GM19099 (cell line): Measurements from ENCODE around the gene MAPRE2.

Source experiments
- POLR2A ChIP-seq: IDR thresholded peaks from 3 replicates; pipeline ENCODE4 v1.6.1; 2011; ENCODE audit warnings: low read depth; ENCODE audit not compliant: insufficient read length; ENCODE audit errors: extremely low read depth

The MAPRE2 gene

DNA sequence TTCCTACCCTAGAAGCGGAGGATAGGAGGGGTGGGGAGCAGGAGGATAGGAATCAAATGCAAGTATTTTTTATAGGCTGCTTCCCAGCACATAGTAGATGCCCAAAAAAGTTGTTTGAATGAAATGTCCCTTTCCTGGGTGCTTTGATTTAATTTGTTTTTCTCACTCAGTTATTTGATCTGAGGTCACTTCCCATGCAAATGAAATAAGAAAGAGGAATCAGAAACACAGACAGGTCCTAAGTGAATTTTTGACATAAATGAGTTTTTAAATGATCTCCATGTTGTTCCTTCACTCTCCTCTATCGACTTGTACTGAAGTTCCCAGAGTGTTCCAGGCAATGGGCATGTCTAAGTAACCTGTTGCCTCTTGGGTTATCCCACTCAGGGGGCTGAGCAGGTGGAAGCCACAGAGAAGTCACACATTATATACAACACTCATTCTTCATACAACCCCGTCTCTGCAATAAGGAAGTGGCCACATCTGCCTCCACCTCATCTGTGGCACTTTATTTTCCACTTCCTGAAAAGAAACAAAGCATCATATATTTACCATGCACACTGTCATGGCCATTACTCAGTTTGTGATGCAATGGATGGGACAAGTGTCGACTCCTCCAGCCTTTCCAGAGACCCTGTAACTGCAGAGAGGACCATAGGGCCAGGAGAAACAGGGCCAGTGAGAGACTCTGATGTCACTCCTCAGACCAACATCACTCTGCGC, 117.7 kb downstream of the MAPRE2 start:
- TF ChIP-seq POLR2A = no peak

GRCh38 chr18:35159782-35160181, 118.6 kb downstream of the MAPRE2 start:
- no peak for TF ChIP-seq POLR2A

- no peak for TF ChIP-seq POLR2A
Observed at GRCh38 chr18:35161485-35161884, 120.3 kb downstream of the MAPRE2 start.

DNA sequence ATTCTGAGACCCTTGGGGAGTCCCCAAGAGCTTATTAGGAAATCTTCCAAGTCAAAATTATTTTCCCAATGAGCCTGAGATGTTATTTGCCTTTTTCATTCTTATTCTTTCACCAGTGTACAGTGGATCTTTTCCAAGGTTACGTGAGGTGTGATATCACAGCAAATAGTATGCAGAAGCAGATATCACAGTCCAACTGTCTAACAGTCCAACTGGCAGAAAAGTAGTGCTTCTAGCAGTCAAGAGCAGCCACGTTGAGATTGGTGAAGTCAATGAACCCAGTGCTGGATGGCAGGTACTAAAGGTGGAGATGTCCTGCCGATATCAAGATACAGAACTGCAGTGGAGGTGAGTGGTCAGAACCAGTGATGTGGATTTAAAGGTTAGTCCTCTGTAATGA, 120.7 kb downstream of the MAPRE2 start:
- no peak for TF ChIP-seq POLR2A

DNA sequence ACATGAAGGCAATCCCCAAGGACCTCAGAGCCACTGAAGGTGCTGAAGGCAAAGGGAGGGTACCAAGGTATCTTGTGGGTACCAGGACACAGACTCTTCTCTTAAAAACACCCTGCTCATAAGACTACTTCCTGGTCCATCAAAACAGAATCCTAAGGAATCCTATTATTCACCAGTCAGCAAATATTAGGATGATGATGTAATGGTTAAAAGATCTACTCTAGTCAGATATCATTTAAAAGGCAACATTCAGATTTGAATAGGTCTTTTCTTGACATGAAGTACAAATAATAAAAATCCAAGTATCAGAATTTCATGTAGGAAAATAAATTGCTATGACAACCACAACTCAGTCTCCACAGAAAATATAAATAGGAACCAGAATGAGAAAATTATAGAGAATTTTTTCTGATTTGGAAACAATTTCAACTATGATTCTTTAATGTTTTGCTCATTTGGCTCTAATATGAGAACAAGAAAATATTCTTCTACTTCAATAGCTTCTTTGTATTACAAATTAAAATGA, 121.9 kb downstream of the MAPRE2 start:
- TF ChIP-seq POLR2A = no peak

DNA sequence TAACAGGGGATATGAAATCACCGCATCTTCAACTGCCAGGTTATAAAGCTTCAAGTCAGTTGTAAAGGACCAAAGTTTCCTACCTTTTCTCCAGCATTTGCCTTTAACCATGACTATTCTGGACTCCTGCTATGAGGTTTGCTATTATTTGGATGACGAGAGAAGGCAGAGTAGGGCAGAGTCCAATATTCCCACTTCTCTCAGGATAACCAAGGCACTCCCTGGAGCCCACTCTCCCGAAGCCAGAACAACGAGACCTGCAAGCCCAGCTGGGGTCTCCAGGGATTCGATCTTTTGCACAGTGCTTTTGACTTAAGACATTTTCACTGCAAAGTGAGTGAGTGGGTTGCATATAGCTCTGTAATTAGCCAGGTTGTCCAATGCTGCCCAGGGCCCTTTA, 122.5 kb downstream of the MAPRE2 start:
- no peak for TF ChIP-seq POLR2A

DNA sequence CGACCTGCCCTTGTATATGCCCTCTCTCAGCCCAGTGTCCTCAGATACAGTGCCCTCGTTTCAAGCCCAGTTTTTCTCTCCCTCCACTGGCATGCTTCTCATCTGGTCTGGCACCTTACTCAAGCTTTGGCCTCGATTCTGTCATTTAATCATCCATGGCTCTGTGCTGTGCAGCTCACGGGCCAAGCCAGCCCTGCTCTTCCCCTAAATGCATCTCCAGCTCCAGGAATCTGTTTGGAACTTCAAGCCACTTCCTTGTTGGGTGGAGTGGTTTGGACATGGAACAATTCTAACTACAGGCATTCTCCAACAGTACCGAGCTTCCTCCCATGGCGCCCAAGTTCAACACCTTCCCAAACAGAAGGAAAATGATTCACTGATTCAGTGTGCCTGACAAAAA, 122.9 kb downstream of the MAPRE2 start:
- TF ChIP-seq POLR2A = no peak

DNA sequence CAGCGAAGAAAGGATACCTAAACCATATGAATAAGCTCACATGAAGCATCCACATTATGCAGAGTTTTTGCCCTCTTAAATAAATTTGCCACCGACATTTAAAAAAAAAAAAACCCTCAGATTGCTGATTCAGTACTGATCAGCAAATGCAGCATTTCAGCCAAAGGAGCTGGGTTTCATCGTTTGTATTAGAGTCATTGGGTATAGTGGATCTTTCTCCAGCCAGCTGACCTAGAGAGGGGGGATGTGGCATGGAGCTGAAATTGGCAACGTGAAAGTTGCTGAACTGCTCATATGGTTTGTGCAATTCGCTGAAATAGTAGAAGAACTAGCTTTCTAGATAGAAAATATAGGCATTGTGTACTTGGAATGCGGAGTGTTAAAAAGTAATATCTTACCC, 126.1 kb downstream of the MAPRE2 start:
- no peak for TF ChIP-seq POLR2A

DNA sequence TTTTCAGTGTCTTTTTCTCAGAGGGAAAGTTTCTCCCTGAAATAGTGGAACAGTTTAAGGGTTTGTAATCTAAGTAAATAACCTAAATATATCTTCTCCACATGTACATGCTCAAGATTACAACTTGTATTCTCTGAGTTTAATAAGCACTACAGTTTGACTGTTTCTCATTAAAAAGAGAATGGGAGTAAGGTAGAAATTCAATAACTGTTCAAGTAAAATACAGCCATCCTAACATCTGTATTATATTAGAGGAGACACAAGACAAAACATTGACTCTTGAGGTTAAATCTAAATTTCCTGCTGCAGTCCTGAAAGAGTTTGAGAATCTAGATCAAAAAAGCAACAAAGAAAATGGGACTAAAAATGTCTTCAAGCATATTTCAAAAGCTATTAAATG, 126.6 kb downstream of the MAPRE2 start:
- TF ChIP-seq POLR2A = no peak

DNA sequence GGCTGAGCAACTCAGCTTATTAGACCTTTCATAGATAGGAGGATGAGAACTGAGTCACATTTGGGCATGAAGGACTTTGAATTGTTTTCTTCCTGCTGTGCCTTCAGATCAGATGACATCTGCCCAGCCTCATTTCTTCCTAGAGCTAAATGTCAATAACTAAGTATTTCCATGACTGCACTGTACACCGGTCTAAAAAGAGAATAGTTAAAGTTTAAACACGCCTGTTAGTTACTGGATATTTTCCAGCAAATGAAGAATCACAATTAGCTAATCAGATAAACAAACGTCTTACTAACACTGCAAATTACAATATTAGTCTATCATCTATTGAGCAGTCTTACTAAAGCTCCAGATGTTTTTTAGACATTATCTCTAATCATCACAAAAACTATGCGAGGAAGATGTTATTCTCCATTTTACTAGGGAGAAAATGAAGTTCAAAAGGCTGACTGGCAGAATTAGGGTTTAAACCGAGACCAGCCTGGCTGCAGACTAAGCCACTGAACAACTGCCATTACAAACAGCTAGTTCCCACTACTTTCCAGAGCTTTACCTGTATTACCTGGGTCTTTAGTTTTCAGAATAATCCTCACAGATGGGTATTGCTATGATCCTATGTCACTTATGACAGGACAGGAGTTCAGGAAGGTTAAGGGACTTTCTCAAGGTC, 130.2 kb downstream of the MAPRE2 start:
- TF ChIP-seq POLR2A = no peak

DNA sequence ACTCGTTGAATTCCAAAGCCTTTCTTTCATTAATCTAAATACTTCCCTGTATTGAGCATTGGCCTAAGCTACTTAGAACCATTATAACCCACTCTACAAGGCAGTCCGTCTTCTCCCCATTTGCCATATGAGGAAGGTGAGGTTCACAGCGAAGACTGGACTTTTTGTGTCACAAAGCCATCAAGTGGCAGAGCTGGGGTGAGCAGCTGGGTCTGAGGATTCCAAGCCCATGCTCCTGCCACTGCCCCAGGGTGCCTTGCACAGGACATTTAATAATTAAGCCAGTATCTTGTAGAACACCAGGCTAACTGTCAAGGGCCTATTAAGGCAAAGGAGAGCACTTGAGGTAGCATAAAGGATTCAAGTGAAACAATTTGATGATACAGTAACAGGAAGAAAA, 130.8 kb downstream of the MAPRE2 start:
- TF ChIP-seq POLR2A = no peak

- no peak for TF ChIP-seq POLR2A
Observed at GRCh38 chr18:35172451-35173035, 131.3 kb downstream of the MAPRE2 start.

DNA sequence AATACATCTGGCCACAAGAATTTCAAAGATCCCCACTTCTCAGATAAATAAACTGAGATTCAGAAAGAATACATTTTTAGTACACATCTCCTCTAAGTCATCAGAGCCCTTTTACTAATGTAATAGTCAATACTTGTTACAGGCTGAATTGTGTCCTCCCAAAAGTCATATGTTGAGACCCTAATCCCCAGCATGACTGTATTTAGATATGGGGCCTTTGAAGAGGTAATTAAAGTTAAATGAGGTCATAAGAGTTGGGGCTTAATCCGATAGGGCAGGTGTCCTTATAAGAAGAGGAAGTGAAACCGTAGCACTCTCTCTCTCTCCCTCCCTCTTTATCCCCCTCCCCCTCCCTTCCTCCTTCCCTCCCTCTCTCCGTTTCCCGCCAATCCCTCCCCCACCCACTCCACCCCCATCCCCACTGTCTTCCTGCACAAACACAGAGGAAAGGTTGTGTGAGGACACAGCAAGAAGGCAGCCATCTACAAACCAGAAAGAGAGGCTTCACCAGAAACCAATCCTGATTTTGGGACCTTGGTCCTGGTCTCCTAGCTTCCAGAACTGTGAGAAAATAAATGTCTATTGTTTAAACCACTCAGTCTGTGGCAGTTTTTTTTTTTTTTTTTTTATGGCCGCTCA, 133.0 kb downstream of the MAPRE2 start:
- no peak for TF ChIP-seq POLR2A

DNA sequence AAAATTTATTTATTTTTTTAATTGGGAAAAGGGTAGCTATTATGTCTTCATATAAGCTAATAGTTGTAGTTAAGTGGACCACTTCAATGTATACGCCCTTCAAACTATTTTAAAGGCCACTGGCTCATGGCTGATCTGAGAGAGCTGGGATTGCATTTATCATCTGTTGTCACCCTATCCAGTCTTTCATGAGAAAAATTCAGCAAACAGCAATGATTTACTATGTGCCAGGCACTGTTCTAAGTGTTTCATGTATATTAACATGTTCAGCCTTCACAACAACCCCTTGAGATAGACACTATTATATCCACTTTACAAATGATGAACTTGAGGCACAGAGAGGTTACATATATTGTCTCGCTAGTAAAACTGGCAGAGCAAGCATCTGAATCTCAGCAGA, 133.5 kb downstream of the MAPRE2 start:
- TF ChIP-seq POLR2A = no peak

DNA sequence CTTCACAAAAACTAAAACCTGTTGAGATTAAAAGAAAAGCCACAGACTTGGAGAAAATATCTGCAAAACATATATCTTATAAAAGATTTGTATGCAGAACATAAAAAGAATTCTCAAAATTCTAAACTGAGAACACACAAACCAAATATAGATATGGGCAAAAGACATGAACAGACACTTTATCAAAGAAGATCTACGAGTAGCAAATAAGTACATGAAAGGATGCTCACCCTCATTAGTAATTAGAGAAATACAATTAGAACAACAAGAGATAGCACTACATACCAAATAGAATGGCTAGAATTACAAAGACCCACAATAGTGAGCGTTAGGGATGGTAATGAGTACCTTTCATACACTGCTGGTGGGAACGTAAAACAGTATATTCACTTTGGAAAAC, 135.7 kb downstream of the MAPRE2 start:
- TF ChIP-seq POLR2A = no peak
